GM18505 (cell line): ENCODE measurements around the gene TLCD1.
"Not testable (repeated sequence)": the region's sequence is repeated elsewhere in the genome, so short reads cannot be mapped to it uniquely, and the experiment has no call there.

Experiments
- ATAC-seq: cut with Tn5 transposase; IDR thresholded peaks from one replicate; pipeline ENCODE4 v1.9.1; 2021; ENCODE audit not compliant: unreplicated experiment
- POLR2A ChIP-seq: IDR thresholded peaks from 4 replicates; pipeline ENCODE4 v1.6.1; 2011; ENCODE audit warnings: borderline replicate concordance; ENCODE audit not compliant: insufficient read depth, insufficient read length; ENCODE audit errors: extremely low read depth

The TLCD1 gene

DNA sequence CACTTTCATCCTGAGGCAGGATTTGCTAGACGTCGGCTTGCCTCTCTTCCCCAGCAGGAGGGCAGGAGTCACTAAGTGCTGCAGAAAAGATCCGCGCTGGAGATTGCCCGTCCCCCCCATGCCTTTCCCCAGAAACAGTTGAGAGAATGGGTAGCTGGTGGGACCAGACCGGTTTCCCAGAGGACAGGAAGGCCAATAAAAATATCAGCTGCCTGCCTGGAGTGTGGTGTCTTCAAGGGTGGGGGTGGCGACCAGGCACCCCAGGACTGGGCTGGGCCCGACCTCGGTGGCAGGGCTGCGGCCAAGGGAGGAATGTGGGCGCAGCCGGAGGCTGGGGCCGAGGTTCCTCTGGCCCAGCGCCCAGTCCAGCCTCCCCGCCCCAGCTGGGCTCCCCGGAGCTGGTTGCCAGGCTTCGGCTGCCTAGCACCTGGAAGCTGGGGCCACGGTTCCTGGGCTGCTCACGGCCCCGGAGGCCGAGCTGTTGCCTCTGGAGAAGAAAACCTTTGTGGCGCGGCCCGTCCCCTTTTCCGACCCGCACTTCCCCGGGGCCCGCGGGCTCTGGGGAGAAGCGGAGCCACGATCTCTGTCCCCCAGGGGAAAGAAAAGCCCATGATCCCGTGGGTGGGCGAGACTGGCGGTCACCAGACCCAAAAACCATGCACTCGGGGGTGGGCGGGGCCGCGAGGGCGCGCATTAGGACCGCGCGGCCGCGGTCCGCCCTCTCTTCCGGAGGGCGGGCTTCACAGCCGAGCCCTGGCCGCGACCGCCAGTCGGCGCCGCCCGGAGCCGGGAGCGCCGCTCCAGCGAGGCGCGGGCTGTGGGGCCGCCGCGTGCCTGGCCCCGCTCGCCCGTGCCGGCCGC is 17.4 kb upstream of the TLCD1 start, which contains the start of gene TRAF4:
Gene TRAF4, plus strand, starts transcription at position 769 of the 861 bp plus-strand sequence. CDS start 102 bp downstream, outside the sequence.
- peak; percentile 98 for TF ChIP-seq POLR2A
- ATAC-seq, result peak; percentile 60

GRCh38 chr17:28741358-28742349 is 15.6 kb upstream of the TLCD1 start:
- TF ChIP-seq POLR2A, result peak; percentile 41
- ATAC-seq, result no peak

- no peak for ATAC-seq
- no peak for TF ChIP-seq POLR2A
These were observed 14.6 kb upstream of the TLCD1 start for GRCh38 chr17:28740406-28741357.

- no peak for ATAC-seq
These were observed 12.8 kb upstream of the TLCD1 start for GRCh38 chr17:28738680-28739384.

GRCh38 chr17:28737770-28738679 is 12.0 kb upstream of the TLCD1 start:
- ATAC-seq, result peak; percentile 63

More at GRCh38 chr17:28738680-28739384, 12.8 kb upstream of the TLCD1 start:
- TF ChIP-seq POLR2A, result no peak

GRCh38 chr17:28737316-28737715 is 11.3 kb upstream of the TLCD1 start:
- no peak for TF ChIP-seq POLR2A
- no peak for ATAC-seq

More at GRCh38 chr17:28737770-28738679, 12.0 kb upstream of the TLCD1 start:
- TF ChIP-seq POLR2A, result peak; percentile 87

DNA sequence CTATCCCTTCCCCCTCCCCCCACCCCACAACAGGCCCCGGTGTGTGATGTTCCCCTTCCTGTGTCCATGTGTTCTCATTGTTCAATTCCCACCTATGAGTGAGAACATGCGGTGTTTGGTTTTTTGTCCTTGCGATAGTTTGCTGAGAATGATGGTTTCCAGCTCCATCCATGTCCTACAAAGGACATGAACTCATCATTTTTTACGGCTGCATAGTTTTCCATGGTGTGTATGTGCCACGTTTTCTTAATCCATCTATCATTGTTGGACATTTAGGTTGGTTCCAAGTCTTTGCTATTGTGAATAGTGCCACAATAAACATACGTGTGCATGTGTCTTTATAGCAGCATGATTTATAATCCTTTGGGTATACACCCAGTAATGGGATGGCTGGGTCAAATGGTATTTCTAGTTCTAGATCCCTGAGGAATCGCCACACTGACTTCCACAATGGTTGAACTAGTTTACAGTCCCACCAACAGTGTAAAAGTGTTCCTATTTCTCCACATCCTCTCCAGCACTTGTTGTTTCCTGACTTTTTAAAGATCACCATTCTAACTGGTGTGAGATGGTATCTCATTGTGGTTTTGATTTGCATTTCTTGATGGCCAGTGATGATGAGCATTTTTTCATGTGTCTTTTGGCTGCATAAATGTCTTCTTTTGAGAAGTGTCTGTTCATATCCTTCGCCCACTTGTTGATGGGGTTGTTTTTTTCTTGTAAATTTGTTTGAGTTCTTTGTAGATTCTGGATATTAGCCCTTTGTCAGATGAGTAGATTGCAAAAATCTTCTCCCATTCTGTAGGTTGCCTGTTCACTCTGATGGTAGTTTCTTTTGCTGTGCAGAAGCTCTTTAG is 10.1 kb upstream of the TLCD1 start:
- ATAC-seq, result not testable (repeated sequence)

- no peak for TF ChIP-seq POLR2A
- ATAC-seq, result no peak
These were observed 9.2 kb upstream of the TLCD1 start for GRCh38 chr17:28735242-28735722.

- no peak for TF ChIP-seq POLR2A
- no peak for ATAC-seq
These were observed 8.7 kb upstream of the TLCD1 start for GRCh38 chr17:28734712-28735241.

- ATAC-seq, result no peak
These were observed 7.3 kb upstream of the TLCD1 start for GRCh38 chr17:28733346-28733745.

DNA sequence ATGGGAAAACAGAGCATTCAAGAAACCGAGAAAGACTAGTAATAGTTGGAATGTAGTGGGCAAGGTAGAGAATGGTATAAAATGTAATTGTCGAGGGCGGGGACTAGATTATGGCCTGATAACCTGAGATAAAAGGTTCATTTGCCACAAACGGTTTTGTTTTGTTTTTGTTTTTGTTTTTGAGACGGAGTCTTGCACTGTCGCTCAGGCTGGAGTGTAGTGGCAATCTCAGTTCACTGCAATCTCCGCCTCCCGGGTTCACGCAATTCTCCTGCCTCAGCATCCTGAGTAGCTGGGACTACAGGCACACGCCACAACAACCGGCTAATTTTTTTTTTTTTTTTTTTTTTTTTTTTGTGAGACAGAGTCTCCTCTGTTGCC is 3.9 kb upstream of the TLCD1 start:
- TF ChIP-seq POLR2A, result no peak
- ATAC-seq, result no peak

More at GRCh38 chr17:28733346-28733745, 7.3 kb upstream of the TLCD1 start:
- no peak for TF ChIP-seq POLR2A
